Spinal cord (tissue), 10 donors: ENCODE data around the gene AEBP1. TPM values are rescaled to one million over a fixed set of nuclear protein-coding genes. Genes with fewer than 3 reads are reported as not detected.
A peak's percentile ranks its signal among the peaks of the same experiment; 100 is the strongest.

Source experiments
- DNase-seq, 6 donors: peaks; one replicate each; pipeline versions ENCODE4 v3.0.0 to v3.0.0-alpha.2; 2013 to 2015; ENCODE audit warnings: low spot score in 6 of 6, low read depth in 4 of 6
- H3K27ac ChIP-seq: one replicate; pipeline ENCODE4 v1.5.1; 2013; ENCODE audit warnings: low read depth, low read length, control low read depth
- H3K27me3 ChIP-seq: one replicate; pipeline ENCODE4 v1.6.1; 2013; ENCODE audit warnings: low read length; ENCODE audit not compliant: control insufficient read depth, insufficient read depth
- H3K36me3 ChIP-seq: one replicate; pipeline ENCODE4 v1.6.1; 2013; ENCODE audit warnings: low read length; ENCODE audit not compliant: control insufficient read depth, insufficient read depth
- H3K4me1 ChIP-seq: one replicate; pipeline ENCODE4 v1.6.1; 2013; ENCODE audit warnings: low read length; ENCODE audit not compliant: control insufficient read depth, insufficient read depth
- H3K4me3 ChIP-seq: one replicate; pipeline ENCODE4 v1.5.1; 2013; ENCODE audit warnings: low read depth, low read length, control low read depth
- H3K9me3 ChIP-seq: one replicate; pipeline ENCODE4 v1.6.1; 2013; ENCODE audit warnings: low read length; ENCODE audit not compliant: control insufficient read depth, insufficient read depth
- WGBS: methylation state at CpG from one replicate; pipeline ENCODE4 v1.1.5; 2013; ENCODE audit warnings: missing lambda C conversion rate; ENCODE audit not compliant: insufficient coverage; 5-methylcytosine and 5-hydroxymethylcytosine counted together
- polyA plus RNA-seq, 2 donors: library from polyadenylated mRNA; unstranded; fragments of 120-200 nt; gene quantifications; one replicate each; pipeline ENCODE4 v1.2.1, GENCODE V29; 2013; ENCODE audit not compliant: insufficient read length in 2 of 2
- total RNA-seq, 2 donors: library from RNA; depleted of rRNA in 1 of 2; stranded (reverse); fragments of 120-200 nt in 1 of 2; fragments of >200 nt in 1 of 2; gene quantifications; one replicate each; pipeline versions ENCODE4 v1.2.3 to v1.2.4, GENCODE V29; 2013 to 2014
- donor health status: healthy.

The AEBP1 gene
- total and polyA plus RNA-seq, 4 donors: 39.9 to 102 (median 72.2) TPM

GRCh38 chr7:44076101-44076895, 27.8 kb upstream of the AEBP1 start:
- H3K27me3 ChIP-seq: no peaks in the 10 kb centered on the region
- H3K4me1 ChIP-seq: peaks cover 28% of the 10 kb centered on the region
- peaks cover 85% of the 10 kb centered on the region for H3K36me3 ChIP-seq
- no peak overlapping the region for H3K4me3 ChIP-seq
- no peak for DNase-seq
- WGBS: 95% methylated on average over 19 of the region's 20 CpGs
- H3K27ac ChIP-seq: no peak overlapping the region
- H3K9me3 ChIP-seq: no peaks in the 10 kb centered on the region

GRCh38 chr7:44077061-44077460, 27.1 kb upstream of the AEBP1 start:
- no peak overlapping the region for H3K27ac ChIP-seq
- 90% methylated on average over 9 of the region's 9 CpGs for WGBS
- H3K27me3 ChIP-seq: no peaks in the 10 kb centered on the region
- H3K9me3 ChIP-seq: no peaks in the 10 kb centered on the region
- no peak for DNase-seq
- peaks cover 36% of the 10 kb centered on the region for H3K4me1 ChIP-seq
- H3K36me3 ChIP-seq: peaks cover 85% of the 10 kb centered on the region
- no peak overlapping the region for H3K4me3 ChIP-seq

GRCh38 chr7:44077681-44078091, 26.5 kb upstream of the AEBP1 start:
- H3K4me1 ChIP-seq: peaks cover 30% of the 10 kb centered on the region
- 87% methylated on average over 5 of the region's 5 CpGs for WGBS
- peaks cover 81% of the 10 kb centered on the region for H3K36me3 ChIP-seq
- no peak overlapping the region for H3K4me3 ChIP-seq
- H3K27ac ChIP-seq: no peak overlapping the region
- no peaks in the 10 kb centered on the region for H3K9me3 ChIP-seq
- DNase-seq: no peak
- no peaks in the 10 kb centered on the region for H3K27me3 ChIP-seq

GRCh38 chr7:44078521-44078920, 25.6 kb upstream of the AEBP1 start:
- peaks cover 23% of the 10 kb centered on the region for H3K4me1 ChIP-seq
- no peaks in the 10 kb centered on the region for H3K9me3 ChIP-seq
- H3K36me3 ChIP-seq: peaks cover 72% of the 10 kb centered on the region
- H3K4me3 ChIP-seq: no peak overlapping the region
- WGBS: 100% methylated on average over 3 of the region's 8 CpGs
- H3K27ac ChIP-seq: no peak overlapping the region
- no peak for DNase-seq
- H3K27me3 ChIP-seq: no peaks in the 10 kb centered on the region

- WGBS: 94% methylated on average over 8 of the region's 11 CpGs
- Histone ChIP-seq H3K9me3 (no peaks in the 10 kb centered on the region), H3K27me3 (no peaks in the 10 kb centered on the region), H3K27ac (no peak overlapping the region), H3K4me3 (no peak overlapping the region), H3K36me3 (peaks cover 63% of the 10 kb centered on the region), H3K4me1 (peaks cover 22% of the 10 kb centered on the region)
- no peak for DNase-seq
Observed at GRCh38 chr7:44079331-44080021, 24.7 kb upstream of the AEBP1 start.

GRCh38 chr7:44080118-44080517, 24.0 kb upstream of the AEBP1 start:
- DNase-seq: no peak
- WGBS: 100% methylated on average over 4 of the region's 5 CpGs
- Histone ChIP-seq H3K36me3 (peaks cover 58% of the 10 kb centered on the region), H3K27me3 (no peaks in the 10 kb centered on the region), H3K4me1 (peaks cover 22% of the 10 kb centered on the region), H3K9me3 (no peaks in the 10 kb centered on the region), H3K4me3 (no peak overlapping the region), H3K27ac (no peak overlapping the region)

- DNase-seq: no peak
- no peaks in the 10 kb centered on the region for H3K27me3 ChIP-seq
- WGBS: 76% methylated on average over 6 of the region's 11 CpGs
- no peak overlapping the region for H3K27ac ChIP-seq
- no peaks in the 10 kb centered on the region for H3K9me3 ChIP-seq
- peaks cover 52% of the 10 kb centered on the region for H3K36me3 ChIP-seq
- no peak overlapping the region for H3K4me3 ChIP-seq
- peaks cover 22% of the 10 kb centered on the region for H3K4me1 ChIP-seq
Observed at GRCh38 chr7:44080686-44081265, 23.4 kb upstream of the AEBP1 start.

- H3K4me1 ChIP-seq: peaks cover 22% of the 10 kb centered on the region
- H3K27me3 ChIP-seq: no peaks in the 10 kb centered on the region
- no peaks in the 10 kb centered on the region for H3K9me3 ChIP-seq
- WGBS: 73% methylated on average over 3 of the region's 9 CpGs
- no peak overlapping the region for H3K27ac ChIP-seq
- H3K36me3 ChIP-seq: peaks cover 46% of the 10 kb centered on the region
- H3K4me3 ChIP-seq: no peak overlapping the region
- no peak for DNase-seq
Observed at GRCh38 chr7:44081266-44081748, 22.8 kb upstream of the AEBP1 start.

- H3K9me3 ChIP-seq: no peaks in the 10 kb centered on the region
- H3K4me3 ChIP-seq: peak overlapping the region; percentile 74
- H3K27ac ChIP-seq: peak overlapping the region; percentile 64
- peaks cover 33% of the 10 kb centered on the region for H3K36me3 ChIP-seq
- under 1% methylated on average over 49 of the region's 54 CpGs for WGBS
- peaks cover 23% of the 10 kb centered on the region for H3K4me1 ChIP-seq
- no peaks in the 10 kb centered on the region for H3K27me3 ChIP-seq
- peak; percentile 74 to 99 (median 94) for DNase-seq
Observed at GRCh38 chr7:44082541-44083207, 21.5 kb upstream of the AEBP1 start.
